Liver (tissue), 2 donors: ENCODE data around the gene SLC25A34.

Experiments used
- YY1 ChIP-seq: IDR thresholded peaks from 2 replicates; pipeline ENCODE4 v1.6.1; 2016; ENCODE audit warnings: antibody characterized with exemption, mild to moderate bottlenecking
- TF ChIP-seq, protein P1 (sequence below): fragments of 150-350 bp; IDR thresholded peaks from 2 replicates; pipeline ENCODE4 v1.5.1; 2017; ENCODE audit warnings: improper control_type of control experiment, low read depth, low read length; ENCODE audit not compliant: missing input control
- donor health status: healthy.

DNA sequence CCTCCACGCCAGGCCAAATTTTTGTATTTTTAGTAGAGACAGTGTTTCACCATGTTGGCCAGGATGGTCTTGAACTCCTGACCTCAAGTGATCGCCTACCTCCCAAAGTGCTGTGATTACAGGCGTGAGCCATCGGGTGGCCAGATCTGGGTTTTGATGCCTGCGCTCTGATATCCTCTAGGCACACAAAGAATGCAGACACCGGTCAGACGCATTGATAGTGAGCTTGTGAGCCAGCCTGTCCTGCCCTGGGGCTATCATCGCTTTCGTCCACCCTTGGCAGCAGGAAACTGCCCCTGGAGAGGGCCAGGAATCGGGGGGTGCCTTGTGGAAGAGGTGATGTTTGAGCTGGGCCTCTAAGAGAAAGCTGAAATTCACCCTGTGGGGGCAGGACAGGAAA lies 26.5 kb downstream of the SLC25A34 start:
- TF ChIP-seq, protein P1, sequence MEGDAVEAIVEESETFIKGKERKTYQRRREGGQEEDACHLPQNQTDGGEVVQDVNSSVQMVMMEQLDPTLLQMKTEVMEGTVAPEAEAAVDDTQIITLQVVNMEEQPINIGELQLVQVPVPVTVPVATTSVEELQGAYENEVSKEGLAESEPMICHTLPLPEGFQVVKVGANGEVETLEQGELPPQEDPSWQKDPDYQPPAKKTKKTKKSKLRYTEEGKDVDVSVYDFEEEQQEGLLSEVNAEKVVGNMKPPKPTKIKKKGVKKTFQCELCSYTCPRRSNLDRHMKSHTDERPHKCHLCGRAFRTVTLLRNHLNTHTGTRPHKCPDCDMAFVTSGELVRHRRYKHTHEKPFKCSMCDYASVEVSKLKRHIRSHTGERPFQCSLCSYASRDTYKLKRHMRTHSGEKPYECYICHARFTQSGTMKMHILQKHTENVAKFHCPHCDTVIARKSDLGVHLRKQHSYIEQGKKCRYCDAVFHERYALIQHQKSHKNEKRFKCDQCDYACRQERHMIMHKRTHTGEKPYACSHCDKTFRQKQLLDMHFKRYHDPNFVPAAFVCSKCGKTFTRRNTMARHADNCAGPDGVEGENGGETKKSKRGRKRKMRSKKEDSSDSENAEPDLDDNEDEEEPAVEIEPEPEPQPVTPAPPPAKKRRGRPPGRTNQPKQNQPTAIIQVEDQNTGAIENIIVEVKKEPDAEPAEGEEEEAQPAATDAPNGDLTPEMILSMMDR = no peak
- TF ChIP-seq YY1 = no peak
